ENCODE measurements around the gene ANO4.

The ANO4 gene

GRCh38 chr12:100962086-100962712 lies 167.6 kb downstream of the ANO4 start:
- no peak overlapping the region for H3K4me3 ChIP-seq (ENCODE audit: low read depth, low read length)
- TF ChIP-seq, protein P1, sequence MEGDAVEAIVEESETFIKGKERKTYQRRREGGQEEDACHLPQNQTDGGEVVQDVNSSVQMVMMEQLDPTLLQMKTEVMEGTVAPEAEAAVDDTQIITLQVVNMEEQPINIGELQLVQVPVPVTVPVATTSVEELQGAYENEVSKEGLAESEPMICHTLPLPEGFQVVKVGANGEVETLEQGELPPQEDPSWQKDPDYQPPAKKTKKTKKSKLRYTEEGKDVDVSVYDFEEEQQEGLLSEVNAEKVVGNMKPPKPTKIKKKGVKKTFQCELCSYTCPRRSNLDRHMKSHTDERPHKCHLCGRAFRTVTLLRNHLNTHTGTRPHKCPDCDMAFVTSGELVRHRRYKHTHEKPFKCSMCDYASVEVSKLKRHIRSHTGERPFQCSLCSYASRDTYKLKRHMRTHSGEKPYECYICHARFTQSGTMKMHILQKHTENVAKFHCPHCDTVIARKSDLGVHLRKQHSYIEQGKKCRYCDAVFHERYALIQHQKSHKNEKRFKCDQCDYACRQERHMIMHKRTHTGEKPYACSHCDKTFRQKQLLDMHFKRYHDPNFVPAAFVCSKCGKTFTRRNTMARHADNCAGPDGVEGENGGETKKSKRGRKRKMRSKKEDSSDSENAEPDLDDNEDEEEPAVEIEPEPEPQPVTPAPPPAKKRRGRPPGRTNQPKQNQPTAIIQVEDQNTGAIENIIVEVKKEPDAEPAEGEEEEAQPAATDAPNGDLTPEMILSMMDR (IDR thresholded peaks at IDR 0.05; ENCODE audit: low read depth, low read length, missing control alignments): no peak

DNA sequence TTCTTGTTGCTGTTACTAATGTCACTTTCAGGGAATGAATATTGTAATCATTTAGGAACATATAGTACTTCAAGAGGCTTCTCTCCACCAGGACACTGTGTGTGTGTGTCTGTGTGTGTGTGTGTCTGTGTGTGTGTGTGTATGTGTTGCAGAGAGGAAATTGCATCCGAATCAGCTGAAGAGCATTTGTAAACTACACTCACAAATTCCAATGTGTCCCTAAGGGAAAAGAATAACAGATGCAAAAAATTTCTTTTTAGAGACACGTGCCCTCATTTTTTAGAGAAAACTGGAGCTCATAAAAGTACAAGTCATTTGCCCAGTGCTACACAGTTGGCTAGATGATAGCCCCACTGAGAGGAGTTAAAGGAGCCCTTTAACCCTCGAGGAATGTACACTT lies 168.8 kb downstream of the ANO4 start:
- H3K4me3 ChIP-seq (ENCODE audit: low read depth, low read length): no peak overlapping the region
- TF ChIP-seq, protein P1 (IDR thresholded peaks at IDR 0.05; ENCODE audit: low read depth, low read length, missing control alignments): no peak
- DNase-seq (ENCODE audit: low read depth): no peak

More at GRCh38 chr12:100962086-100962712, 167.6 kb downstream of the ANO4 start:
- no peak for DNase-seq (ENCODE audit: low read depth)

DNA sequence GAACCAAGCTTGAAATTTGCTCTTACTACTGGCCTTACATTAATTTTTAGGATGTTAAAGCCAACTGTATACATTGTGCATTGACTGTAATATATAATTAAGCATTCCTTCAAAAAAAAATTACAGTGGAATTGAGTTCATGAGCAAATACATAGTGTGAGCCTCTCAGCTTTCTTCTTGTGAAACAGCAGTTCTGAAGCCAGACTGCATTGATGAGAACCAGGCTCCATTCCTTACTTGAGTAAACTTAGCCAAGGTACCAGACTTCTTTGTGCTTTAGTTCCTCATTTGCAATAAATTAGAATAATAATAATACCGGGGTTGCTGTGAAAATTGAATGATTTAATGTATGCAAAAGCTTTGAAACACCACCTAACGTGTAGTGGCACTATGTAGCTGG lies 169.5 kb downstream of the ANO4 start:
- no peak for DNase-seq (ENCODE audit: low read depth)
- no peak overlapping the region for H3K4me3 ChIP-seq (ENCODE audit: low read depth, low read length)
- TF ChIP-seq, protein P1 (IDR thresholded peaks at IDR 0.05; ENCODE audit: low read depth, low read length, missing control alignments): no peak

GRCh38 chr12:100967189-100967588 lies 172.6 kb downstream of the ANO4 start:
- DNase-seq (ENCODE audit: low read depth): no peak
- H3K4me3 ChIP-seq (ENCODE audit: low read depth, low read length): no peak overlapping the region
- TF ChIP-seq, protein P1 (IDR thresholded peaks at IDR 0.05; ENCODE audit: low read depth, low read length, missing control alignments): no peak

- DNase-seq (ENCODE audit: low read depth): no peak
- TF ChIP-seq, protein P1 (IDR thresholded peaks at IDR 0.05; ENCODE audit: low read depth, low read length, missing control alignments): no peak
- H3K4me3 ChIP-seq (ENCODE audit: low read depth, low read length): no peak overlapping the region
Observed at GRCh38 chr12:100970894-100971293, 176.3 kb downstream of the ANO4 start.

- TF ChIP-seq, protein P1 (IDR thresholded peaks at IDR 0.05; ENCODE audit: low read depth, low read length, missing control alignments): no peak
- H3K4me3 ChIP-seq (ENCODE audit: low read depth, low read length): no peak overlapping the region
- no peak for DNase-seq (ENCODE audit: low read depth)
Observed at GRCh38 chr12:100972121-100972520, 177.5 kb downstream of the ANO4 start.

- TF ChIP-seq, protein P1 (IDR thresholded peaks at IDR 0.05; ENCODE audit: low read depth, low read length, missing control alignments): no peak
- no peak overlapping the region for H3K4me3 ChIP-seq (ENCODE audit: low read depth, low read length)
- no peak for DNase-seq (ENCODE audit: low read depth)
Observed at GRCh38 chr12:100974341-100974740, 179.8 kb downstream of the ANO4 start.
